Measurements from ENCODE around the gene ARF3.

ARF3 gene

DNA sequence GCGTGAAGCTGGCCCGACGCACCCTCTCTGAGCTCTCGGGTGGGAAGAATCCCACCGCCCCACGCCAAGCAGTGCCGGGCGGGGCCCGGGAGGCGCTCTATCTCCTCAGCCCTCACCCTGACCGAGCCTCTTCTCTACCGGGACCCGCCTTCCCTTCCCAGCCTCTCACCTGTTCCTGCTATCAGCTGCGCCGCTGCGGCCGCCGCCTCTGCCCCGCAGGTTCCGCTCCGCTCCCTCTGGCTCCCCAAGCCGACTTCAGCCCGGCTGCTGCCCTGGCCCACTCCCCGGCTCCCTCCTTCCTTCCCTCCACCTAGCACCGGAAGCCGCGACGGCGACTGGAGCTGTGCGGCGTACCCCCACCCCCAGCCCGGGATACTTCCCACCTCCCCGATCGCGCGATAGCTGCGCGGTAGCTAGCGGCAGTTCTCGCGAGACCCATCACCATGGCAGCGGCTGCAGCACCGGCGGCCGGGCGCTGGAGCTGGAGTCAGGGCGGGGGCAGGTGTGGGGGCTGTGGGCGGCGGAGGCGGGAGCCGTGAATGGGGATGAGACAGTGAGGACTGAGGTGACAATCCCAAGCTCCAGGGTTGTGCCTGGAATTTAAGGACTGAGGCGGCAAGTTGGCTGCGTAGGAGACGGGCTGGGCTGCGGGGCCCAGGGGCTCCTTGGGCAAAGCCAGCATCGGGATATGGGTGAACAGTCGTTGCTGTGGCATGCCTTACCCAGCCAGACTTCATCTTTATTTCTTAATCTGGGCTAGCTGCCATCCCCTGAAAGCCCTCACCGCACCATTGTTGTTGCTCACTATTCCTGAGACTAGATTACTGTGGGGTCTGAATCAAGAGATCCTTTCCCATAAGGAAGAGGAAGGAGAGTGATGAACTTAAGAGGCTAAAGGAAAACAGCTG, at the start of gene ARF3:
ARF3 (minus strand) TSS at position 347 of the 908 bp plus-strand sequence. CDS start 16,392 bp downstream, outside the sequence.
- peak; percentile 88 for DNase-seq (ENCODE audit: low read depth)

DNA sequence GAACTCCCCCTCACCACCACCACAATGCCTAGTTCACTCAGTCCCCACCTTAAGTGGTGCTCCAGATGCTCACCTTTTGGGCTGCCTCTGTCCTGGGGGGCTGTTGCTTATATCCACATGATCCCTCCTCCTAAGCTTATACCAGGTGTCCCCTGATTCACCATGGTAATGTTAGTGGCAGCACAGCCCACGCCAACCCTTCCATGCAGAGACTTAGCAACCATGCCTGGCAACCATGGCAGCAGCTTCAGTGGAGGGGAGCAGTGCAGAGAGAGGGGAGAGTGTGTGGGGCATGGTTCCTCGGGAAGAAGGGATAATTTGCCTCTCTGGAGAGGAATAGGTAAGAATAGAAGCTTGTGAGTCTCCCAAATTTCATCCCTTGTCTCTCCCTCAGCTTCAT, 43.1 kb upstream of the ARF3 start:
- no peak for DNase-seq (ENCODE audit: low read depth)

DNA sequence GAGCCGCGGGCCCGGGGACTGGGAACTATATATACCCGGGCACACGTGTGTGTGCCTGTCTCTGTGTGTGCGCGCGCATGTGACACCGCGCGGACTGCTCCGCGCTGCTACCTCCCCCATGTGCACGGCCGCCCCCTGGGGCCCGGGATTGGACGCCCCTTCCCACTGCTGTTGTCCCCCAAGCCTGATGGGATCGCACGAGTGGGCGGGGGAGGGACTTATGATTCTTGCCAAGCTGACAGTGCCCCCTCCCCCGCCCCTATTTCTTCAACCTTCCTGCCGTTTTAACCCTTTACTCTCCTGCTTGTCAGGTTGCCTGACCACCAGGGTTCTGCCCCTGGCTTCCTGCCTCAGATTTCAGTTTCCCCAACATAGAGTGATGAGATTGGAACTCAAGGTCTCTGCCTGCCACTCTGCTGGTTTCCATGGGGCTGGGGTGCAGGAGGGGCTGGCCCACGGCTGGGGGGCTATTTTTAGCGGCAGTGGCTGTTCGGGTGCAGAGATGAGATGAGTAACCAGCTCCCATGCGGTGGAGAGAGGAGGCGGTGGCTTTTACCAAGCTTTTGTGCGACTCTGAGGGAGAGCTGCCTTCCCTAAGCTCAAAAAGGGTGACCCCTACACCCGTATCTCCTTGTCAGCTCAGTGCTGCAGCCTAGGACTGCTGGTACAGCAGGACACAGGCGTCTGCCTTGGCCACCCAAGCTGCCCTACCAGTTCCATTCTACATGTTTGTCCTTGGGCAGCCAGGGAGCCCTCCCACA, 42.3 kb upstream of the ARF3 start, which contains the start of gene DDN:
DDN (minus strand) TSS at position 5 of the 761 bp plus-strand sequence. CDS start 88 bp downstream, outside the sequence.
- DNase-seq (ENCODE audit: low read depth) = no peak

DNA sequence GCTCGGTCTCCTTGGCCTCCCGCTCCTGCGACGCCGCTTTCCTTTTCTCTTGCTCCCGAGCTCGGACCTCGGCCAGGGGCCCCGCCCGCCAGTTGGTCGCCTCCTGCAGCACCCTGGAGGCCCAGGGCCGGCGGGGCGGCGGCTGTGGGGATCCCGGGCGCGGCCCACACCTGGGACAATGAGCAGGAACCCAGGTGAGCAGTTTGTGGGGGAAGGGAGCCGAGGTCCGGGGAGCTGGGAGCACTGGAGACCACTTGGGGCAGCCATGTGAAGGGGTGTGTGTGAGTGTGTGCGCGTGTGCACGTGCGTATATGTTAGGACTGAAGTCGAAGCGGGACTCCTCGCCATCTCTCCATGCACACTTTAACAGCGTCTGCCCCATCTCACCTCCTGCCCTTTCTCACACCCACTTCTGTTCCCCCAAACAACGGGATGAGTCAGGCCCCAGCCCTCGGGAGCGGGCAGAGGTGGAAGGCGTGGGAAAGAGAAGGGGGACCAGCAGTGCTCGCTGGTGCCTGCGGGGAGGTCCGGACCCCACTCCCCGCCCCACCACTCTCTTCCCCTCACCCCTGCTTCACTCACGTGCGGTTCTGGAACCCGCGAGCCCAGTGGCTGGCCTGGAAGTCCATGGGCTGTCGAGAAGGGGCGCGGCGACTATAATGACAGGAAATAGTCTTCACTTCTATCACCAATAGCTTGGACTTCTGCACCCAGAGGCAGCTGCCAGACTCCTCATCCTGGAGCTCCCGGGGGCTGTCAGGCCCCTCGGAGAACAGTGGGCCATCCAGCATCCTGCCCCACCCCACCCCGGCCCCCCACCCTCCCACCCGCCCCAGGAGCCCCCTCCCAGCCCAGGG, 41.4 kb upstream of the ARF3 start:
- DNase-seq (ENCODE audit: low read depth) = no peak

DNA sequence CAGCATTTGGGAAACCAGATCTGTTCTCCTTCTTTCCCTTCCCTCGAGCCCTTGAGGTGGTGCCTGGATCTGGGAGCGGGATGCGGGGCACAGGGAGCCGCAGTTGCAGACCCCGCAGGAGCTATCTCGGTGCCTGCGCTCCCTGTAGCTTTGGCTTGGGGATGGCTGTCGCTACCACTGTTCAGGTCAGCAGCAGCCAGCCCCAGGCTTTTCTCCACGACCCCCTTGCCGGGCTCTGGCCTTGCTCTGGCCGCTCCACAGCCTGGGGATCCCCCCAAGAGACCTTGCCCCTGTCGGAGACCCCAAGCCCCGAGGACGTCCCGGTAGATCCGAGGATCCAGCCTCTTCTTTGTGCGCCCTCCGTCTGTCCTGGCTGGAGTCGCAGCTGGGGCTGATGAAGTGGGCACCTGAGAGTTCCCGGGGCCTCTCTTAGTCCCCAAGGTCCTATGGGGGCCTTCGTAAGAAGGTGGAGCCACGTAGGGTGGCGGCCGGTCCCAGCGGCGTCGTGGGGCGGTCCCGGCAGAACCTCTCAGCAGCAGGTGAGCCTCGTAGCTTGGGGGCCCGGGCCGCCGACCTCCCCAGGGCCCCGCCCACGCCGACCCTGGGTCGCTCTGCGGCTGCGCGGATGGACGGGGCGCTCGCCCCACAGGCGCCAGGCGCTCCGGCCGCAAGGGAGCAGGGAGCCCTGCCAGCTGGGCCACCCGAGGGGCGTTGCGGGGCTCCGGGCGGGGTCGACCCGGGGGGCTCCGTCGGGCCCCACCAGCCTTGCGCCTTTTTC, 40.6 kb upstream of the ARF3 start:
- DNase-seq (ENCODE audit: low read depth) = no peak

DNA sequence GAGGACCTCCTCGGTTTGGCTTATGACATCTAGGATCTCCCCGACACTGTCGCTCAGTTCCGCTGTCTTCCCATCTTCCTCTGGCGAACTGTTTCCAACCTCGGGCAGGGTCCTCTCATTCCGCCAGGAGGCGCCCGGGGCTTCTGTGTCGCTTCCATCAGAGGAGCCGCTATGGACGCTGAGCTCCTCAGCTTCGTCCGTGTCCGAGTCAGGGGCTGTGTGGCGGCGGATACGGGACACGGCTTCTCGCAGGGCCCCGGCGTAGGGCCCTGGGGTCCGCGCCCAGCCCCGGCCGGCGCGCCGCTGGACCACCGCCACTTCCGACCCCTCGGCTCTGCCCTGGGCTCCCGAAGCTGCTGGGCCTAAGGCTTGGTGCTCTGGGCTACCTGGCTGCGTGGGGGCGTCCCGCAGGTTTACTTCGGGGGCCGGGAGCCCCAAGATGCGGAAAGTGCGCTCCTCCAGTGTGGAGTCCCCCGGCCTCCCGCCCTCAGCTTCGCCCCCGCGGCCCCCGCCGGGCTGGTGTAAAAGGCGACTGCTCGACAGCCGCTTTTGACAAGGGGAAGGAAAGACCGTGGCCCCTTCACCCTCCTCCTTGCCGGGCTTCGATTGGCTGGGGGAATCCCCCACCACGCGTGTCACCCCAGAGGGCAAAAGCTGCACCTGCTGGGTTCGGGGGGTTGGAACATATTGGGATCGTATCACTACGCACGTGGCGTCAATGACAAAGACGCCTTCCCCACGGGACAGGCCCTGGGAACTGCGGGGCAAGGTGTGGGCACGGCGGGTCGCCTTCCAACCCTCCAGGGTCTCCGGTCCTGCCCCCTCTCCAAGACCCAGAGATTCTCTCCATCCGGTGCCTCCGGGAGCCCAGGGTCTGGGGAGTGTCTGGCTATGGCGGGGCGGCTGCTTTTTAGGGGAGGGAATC, 39.8 kb upstream of the ARF3 start:
- DNase-seq (ENCODE audit: low read depth) = peak; percentile 53

DNA sequence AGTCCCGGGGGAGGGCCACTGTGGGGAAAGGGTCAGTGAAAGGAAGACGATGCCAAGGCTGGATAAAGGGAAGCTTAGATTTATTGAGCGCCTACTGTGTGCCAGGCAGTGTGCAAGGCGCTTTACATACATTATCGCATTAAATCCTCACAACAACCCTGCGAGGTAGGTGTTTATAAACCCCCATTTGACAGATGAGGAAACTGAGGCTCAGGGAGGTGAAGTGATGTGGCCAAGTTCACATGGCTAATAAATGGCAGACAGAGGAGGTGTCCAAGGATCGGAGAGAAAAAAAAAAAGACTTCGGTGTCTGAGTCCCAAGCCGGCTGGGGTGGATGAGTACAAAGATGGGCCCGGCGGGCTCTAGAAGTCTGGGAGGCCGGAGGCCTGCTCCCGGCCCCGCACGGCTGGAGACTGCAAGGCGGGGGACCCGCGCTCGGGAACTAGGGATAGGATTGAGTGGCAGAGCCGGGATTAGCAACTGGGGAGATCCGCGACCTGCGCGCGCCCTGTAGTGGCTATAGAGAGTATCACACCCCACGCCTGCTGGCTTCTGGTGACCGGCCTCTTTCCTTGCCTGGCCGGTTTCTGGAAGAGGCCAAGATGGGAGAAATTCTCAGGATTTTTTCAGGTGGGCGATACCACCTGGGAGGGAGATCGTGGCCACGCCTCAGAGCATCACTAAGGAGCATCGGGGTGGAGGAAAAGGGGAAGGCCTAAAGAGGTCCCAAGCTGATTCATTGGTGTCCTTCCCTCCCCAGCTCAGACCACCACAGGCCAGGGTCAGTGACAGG, 38.0 kb upstream of the ARF3 start:
- DNase-seq (ENCODE audit: low read depth) = no peak

DNA sequence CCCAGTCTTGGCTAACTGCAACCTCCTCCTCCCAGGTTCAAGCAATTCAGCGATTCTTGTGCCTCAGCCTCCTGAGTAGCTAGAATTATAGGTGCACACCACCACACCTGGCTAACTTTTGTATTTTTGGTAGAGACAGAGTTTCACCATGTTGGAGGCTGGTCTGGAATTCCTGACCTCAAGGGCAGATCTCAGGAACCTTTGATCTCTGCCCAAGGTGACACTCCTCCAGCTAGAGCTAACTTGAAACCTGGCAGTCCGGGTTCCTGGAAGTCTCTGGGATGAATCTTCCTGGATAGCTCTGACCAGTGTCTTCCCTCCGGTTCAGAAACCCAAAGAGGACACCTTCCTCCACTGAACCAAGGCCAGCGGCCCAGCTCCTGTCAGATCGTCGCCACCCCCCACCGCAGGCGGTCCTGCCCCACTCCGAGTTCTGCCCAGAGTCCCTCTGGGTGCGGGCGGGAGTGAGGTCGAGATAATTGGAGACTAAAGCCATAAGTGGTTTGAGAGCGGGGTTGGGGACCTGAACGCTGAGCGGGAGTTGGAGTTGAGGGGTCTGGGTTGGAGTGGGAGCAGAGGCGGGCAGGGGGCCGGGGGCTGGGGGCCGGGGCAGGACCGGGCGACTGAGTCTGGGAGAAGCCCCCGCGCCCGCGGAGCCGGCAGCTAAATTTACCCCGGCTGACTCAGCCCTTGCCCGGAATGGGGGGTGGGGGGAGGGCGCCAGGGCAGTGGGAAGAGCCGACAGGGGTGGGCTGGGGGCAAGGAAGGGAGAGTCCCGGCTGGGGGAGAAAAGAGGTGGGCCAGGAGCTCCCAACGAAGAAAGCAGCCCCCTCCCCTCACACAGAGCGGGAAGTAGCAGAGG, 37.2 kb upstream of the ARF3 start:
- no peak for DNase-seq (ENCODE audit: low read depth)

DNA sequence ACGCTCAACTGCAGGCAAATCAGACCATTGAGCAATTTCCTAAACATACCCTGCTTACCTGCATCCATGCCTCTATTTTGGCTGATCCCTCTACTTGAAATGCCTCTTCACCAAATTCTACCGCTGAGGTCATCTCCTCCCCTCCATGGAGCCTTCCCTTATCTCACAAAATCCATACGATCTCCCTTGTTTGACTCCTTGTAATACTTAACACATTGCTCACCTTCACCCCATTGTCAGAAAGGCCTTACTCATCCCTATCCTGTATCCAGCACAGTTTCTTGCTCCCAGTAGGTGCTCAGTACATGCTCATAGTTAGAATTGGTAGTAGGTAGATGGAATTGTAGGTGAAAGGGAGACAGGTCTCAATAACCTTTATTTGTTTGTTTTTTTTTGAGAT, 36.5 kb upstream of the ARF3 start:
- no peak for DNase-seq (ENCODE audit: low read depth)

DNA sequence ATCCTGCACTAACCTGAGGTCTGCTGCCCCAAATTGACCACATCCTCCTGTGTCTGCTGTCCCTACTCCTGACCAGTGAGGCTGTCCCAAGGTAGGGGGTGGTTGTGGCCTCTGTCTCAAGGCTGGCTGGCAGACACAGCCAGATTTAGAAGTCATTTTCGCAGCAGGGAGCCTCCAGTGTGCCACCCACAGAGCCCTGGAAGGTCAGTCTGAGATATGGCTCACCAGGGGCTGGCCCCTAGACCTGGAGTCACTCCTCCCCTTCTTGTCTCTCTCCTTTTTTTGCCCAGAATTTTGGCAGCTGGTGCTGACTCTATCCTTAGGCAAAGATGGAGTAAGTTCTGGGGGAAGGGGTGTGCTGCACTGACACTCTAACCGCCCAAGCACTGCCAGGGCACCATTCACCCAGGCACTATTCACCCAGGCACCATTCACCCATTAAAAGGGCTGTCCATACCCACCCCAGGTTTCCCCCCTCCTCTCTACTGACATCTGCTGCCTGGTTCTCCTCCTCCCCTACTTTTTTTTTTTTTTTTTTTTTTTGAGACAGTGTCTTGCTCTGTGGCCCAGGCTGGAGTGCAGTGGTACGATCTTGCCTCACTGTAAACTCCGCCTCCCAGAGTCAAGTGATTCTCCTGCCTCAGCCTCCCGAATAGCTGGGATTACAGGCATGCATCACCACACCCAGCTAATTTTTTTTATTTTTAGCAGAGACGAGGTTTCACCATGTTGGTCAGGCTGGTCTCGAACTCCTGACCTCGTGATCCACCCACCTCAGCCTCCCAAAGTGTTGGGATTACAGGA, 34.2 kb upstream of the ARF3 start:
- no peak for DNase-seq (ENCODE audit: low read depth)

DNA sequence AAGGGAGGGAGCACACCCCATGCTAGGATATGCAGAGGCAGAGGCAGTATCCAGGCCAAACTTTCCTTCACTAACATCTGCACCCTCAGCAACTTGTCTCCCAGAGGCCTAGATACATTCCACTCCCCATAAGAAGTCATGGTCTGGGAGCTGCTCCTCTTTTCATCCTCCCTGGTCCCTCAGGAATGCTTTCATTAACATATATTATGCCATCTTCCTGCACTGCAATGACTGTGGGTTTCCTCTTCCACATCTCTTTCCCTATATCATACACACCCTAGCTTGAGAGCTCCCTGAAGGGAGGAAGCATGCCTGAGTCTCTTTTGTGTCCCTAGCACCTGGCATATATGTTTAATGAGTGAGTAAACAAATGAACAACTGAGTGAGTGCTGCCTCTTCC, 33.3 kb upstream of the ARF3 start:
- no peak for DNase-seq (ENCODE audit: low read depth)

DNA sequence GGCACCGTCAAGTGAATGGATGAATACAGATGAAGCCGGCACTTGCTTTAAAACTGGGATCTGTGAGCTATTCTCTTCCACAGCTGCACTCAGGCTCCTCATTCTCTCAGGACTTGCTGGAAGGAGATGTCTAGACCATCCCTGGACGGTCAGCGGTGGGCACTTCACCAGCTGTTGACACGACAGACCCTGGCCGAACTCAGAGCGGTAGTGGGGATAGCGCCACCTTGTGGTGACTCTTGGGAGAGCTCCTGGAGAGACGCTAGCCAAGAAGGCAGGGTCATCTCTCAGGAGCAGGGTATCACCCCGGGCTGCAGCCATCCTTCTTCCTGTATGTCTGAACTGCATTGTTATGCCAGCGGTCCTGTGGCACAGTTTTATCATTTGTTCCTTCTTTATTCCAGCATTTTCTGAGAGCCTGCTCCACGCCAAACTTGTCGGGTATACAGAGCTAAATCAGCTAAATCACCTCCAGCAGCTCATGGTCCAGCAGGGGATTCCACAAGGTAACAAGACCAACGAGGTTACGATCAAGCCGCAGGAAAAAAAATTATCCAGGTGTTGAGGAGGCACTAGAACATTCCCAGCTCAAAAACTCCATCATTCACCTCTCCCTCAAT, 30.9 kb upstream of the ARF3 start:
- DNase-seq (ENCODE audit: low read depth) = peak; percentile 63

DNA sequence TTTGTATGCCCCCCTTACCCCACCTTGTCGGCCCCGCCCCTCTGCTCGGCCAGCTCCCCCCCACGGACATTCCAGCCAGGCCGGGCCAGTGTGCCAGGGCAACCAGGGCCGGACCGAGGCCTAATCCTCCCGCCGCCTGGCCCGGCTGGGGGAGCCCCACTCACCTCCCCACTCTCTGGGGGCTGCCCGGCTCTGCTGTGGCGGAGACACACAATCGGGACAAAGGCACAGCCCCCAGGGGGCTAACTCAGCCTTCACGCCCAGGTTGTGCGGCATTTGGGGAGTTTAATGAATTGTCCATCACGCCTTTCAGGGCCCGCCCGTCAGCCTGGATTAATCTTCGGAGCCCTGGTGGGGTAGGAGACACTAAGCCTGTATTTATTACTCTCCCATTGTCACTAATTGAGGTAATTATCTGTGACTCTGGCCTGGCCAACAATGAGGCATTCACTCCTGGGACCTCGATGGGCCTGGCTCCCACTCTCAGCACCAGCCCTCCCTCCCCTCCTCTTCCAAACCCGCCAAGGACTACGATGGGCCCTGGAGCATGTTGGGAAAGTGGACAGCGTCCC, 29.5 kb upstream of the ARF3 start:
- no peak for DNase-seq (ENCODE audit: low read depth)

DNA sequence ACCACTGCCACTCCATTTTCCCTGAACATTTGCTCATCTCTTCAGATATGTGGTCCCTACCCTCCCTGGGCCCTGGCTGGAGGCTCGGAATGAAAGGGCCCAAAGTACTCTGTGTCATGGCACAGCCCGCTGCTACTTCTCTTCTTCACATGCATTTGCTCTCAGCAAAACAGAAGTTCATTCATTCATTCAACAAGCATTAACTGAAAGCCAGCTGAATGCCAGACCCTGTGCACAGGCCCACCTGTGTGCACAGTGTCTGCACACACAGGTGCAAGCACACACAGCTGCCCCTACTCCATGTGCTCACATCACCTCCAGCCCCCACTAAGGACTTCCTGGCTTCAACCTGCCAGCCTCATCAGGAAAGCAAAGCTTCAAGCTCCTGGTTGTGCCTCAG, 28.6 kb upstream of the ARF3 start:
- DNase-seq (ENCODE audit: low read depth) = no peak

DNA sequence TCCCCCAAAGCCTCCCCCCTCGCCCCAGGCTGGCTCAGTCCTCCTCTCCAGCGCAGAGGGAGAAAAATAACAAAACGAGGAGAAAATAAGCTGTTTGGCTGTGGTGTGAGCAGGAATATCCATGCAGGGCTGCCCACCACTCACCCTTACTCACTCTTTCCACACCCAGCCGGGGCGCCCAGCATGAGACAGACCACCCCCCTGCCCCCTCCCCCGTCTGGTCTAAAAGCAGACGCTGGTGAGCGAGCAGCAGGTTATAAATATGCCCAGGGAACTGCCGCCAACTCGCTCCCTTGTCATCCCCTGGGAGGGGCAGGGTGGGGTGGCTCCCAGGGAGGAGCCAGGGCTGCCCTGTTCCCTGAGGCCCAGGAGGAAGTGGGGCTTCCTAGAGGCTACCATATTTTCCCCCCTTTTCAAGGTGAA, 28.2 kb upstream of the ARF3 start:
- no peak for DNase-seq (ENCODE audit: low read depth)

DNA sequence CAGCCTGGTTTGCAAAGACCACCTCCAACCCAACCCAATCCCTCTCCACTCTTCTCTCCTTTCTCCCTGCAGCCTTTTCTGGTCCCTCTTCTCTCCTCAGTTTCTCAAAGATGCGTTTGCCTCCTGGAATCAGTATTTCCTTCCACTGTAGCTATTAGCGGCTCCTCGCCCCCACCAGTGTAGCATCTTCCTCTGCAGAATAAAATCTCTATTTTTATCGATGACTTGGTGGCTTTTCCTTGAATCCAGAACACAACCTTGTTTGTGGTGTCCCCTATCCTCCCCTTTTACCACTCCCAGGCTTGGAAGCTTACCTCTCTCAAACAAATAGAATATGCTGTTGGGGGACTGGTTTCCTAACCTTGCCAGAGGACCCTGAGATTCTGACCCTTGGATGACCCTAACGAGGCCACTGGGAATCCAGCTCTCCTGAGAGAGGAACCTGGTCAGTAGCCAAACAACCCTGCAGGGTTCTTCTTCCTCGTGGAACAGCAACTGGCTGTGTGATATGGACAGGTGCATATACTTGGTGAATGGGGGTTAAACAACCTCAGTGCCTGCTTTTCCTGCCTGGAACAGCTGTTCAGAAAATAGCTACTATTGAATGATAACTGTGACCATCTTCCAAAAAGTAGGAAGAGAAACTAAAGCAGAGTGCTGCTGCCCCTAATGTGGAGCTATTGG, 25.3 kb upstream of the ARF3 start:
- no peak for DNase-seq (ENCODE audit: low read depth)
